ENCODE data around the gene DPYSL4.

GRCh38 chr10:132196178-132197113, 9.7 kb downstream of the DPYSL4 start:
- TF ChIP-seq ZNF274 (IDR thresholded peaks at IDR 0.05; ENCODE audit: low read depth, low read length) (no peak), SUZ12 (IDR thresholded peaks at IDR 0.05; ENCODE audit: extremely low read depth, insufficient read depth, insufficient read length) (no peak), YY1 (IDR thresholded peaks at IDR 0.05; ENCODE audit: insufficient read depth, insufficient read length) (no peak)
